ENCODE results near the gene PLEKHG1. TPM values are rescaled to one million over a fixed set of nuclear protein-coding genes. Genes with fewer than 3 reads are reported as not detected.

The PLEKHG1 gene
- polyA plus RNA-seq (2011; rRNA removed) (0.12 and 0.16 TPM in 2 replicates), polyA minus RNA-seq (2011; rRNA and poly(A)+ RNA removed) (0.39 and 0.60 TPM in 2 replicates)

DNA sequence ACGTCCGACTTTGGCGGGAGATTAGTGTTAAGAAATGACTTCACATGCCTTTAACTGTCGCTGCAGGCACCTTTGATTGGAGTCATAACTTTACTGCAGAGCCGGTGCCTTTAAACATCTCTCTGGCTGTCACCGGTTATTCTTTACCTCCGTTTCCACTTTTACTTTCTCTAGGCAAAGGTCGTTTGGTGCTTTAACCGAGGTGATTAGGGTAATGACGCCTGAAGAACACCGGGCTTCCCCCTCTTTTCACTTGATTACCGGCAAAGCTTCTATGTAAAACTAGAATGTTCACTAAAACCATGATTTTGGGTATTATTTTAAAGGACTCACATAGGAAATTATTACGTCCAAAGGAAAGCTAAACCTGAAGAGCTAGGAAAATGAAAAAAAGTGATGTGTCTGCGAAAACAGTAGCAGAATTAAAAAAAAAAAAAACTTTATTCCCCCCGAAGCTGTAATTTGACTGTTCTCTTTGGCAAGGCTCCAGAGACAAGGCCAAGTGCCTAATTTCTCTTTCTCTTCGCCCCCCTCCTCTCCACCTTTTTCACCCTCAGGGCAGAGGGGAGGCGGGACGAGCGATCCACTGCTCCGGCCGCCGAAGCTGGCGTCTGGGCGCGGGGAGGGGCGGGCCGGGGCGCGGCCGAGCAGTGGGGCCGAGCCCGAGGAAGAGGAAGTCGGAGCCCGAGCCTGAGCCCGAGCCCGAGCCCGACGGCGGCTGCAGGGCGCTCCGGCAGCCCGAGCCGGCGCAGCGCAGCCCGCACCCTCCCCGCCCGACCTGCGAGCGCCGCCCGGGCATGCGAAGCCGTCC lies at the start of gene PLEKHG1:
TSS of gene PLEKHG1 (plus strand) at position 687 of the 811 bp plus-strand sequence. CDS start 133,797 bp downstream, outside the sequence.
- ChIA-PET POLR2A (no interaction called here), CTCF (no interaction called here)
- H3K9me3 ChIP-seq (ENCODE audit: control insufficient read depth, insufficient read depth, low read length): no peaks in the 10 kb centered on the region; the same call in 1 of the 2 replicates
- H3K4me3 ChIP-seq (ENCODE audit: low read depth, low read length): peak within 1 kb of the TSS; percentile 43
- H3K27ac ChIP-seq (ENCODE audit: low read depth, low read length): no peak within 1 kb of the TSS
- peaks cover 41% of the 10 kb centered on the region for H3K27me3 ChIP-seq (ENCODE audit: control insufficient read depth, insufficient read depth, low read length)
- DNase-seq (ENCODE audit: low read depth, low spot score): no peak
- TF ChIP-seq, protein P1, sequence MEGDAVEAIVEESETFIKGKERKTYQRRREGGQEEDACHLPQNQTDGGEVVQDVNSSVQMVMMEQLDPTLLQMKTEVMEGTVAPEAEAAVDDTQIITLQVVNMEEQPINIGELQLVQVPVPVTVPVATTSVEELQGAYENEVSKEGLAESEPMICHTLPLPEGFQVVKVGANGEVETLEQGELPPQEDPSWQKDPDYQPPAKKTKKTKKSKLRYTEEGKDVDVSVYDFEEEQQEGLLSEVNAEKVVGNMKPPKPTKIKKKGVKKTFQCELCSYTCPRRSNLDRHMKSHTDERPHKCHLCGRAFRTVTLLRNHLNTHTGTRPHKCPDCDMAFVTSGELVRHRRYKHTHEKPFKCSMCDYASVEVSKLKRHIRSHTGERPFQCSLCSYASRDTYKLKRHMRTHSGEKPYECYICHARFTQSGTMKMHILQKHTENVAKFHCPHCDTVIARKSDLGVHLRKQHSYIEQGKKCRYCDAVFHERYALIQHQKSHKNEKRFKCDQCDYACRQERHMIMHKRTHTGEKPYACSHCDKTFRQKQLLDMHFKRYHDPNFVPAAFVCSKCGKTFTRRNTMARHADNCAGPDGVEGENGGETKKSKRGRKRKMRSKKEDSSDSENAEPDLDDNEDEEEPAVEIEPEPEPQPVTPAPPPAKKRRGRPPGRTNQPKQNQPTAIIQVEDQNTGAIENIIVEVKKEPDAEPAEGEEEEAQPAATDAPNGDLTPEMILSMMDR (IDR thresholded peaks at IDR 0.05; ENCODE audit: low read depth, low read length): no peak

GRCh38 chr6:150550244-150550643 lies 49.4 kb upstream of the PLEKHG1 start:
- H3K27ac ChIP-seq (ENCODE audit: low read depth, low read length): no peak overlapping the region
- no peak for DNase-seq (ENCODE audit: low read depth, low spot score)
- POLR2A ChIA-PET: no interaction called here
- peaks cover 3% of the 10 kb centered on the region for H3K27me3 ChIP-seq (ENCODE audit: control insufficient read depth, insufficient read depth, low read length)
- TF ChIP-seq, protein P1 (IDR thresholded peaks at IDR 0.05; ENCODE audit: low read depth, low read length): no peak
- CTCF ChIA-PET: no interaction called here
- H3K4me3 ChIP-seq (ENCODE audit: low read depth, low read length): no peak overlapping the region
- H3K9me3 ChIP-seq (ENCODE audit: control insufficient read depth, insufficient read depth, low read length): no peaks in the 10 kb centered on the region

DNA sequence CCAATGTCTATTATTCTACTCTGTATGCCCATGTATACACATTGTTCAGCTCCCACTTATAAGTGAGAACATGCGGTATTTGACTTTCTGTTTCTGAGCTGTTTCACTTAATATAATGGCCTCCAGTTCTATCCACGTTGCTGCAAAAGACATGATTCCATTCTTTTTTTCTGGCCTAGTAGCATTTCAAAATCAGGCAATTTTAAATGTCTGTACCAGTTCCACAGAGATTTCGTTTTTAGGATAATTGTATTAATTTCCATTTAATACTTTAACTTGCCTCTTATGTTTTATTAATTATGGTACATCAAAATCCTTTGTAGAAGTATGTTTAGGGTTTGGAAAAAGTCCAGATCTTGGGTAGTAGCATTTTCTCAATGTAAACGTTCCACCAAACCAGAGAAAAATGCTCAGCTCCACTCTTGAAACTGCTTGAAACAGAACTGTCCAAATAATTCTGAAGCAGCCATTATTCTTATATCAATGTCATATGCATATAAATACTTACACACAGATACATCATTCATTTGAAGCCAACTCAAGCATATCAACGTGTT lies 42.6 kb upstream of the PLEKHG1 start:
- no peak overlapping the region for H3K27ac ChIP-seq (ENCODE audit: low read depth, low read length)
- DNase-seq (ENCODE audit: low read depth, low spot score): no peak
- no peaks in the 10 kb centered on the region for H3K27me3 ChIP-seq (ENCODE audit: control insufficient read depth, insufficient read depth, low read length)
- ChIA-PET CTCF (no interaction called here), POLR2A (no interaction called here)
- no peaks in the 10 kb centered on the region for H3K9me3 ChIP-seq (ENCODE audit: control insufficient read depth, insufficient read depth, low read length)
- TF ChIP-seq, protein P1 (IDR thresholded peaks at IDR 0.05; ENCODE audit: low read depth, low read length): no peak
- H3K4me3 ChIP-seq (ENCODE audit: low read depth, low read length): no peak overlapping the region

DNA sequence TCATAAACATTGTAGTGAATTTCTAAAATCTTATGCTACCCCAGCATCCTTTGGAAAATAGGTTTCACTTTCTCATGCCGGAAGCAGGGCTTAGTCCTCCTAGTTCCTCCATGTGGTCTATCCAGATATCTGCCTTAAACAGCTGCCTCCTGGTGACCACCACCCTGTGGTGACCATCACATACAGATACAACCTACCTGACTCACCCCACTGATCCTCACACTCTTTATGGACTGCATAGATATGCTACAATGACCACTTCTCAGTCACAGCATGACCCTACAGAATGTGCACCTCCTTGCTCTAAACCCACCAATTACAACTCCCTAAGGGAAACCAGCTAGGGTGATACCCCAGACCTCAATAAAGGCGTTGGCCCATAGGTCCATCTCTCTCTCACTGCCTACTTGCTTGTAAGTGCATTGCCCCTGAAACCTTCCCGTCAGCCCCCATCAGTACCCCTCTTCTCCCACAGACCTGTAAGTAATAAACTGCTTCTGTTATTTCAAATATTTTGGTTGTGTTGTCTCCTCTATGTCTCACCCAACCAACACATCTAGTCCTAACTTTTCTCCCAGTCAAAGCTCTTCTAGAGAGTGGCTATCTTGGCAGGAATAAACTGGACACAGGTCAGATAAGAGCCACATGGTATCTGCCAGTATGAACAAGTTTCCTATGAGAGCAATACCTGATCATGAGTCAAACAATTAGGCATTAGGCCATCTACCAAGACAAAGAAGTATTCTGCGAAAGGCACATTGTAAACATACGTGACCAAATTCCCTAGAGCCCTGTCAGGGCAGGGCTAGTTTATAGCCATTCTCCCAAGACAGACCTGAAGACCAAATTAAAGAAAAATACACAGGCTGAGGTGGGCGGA lies 39.4 kb upstream of the PLEKHG1 start:
- no peak for DNase-seq (ENCODE audit: low read depth, low spot score)
- Histone ChIP-seq H3K27ac (ENCODE audit: low read depth, low read length) (no peak overlapping the region), H3K27me3 (ENCODE audit: control insufficient read depth, insufficient read depth, low read length) (no peaks in the 10 kb centered on the region), H3K4me3 (ENCODE audit: low read depth, low read length) (no peak overlapping the region), H3K9me3 (ENCODE audit: control insufficient read depth, insufficient read depth, low read length) (no peaks in the 10 kb centered on the region)
- TF ChIP-seq, protein P1 (IDR thresholded peaks at IDR 0.05; ENCODE audit: low read depth, low read length): no peak
- ChIA-PET POLR2A (no interaction called here), CTCF (no interaction called here)
